K562 (cell line): ENCODE measurements around the gene FAM136A. TPM values are rescaled to one million over a fixed set of nuclear protein-coding genes. Genes with fewer than 3 reads are reported as not detected.

Experiments used
- ATAC-seq: fragments of 200-7000 bp; cut with Tn5 transposase; 3 replicates; pipeline ENCODE4 v1.9.1; 2020; ENCODE audit warnings: moderate library complexity
- Bru-seq: library from RNA; stranded (reverse); fragments of 400-500 nt; gene quantifications from one replicate; lab custom pipeline; 2021; lab: Mats Ljungman, UMichigan
- BruChase-seq, 2 experiments: library from RNA; stranded (reverse); fragments of 400-500 nt; gene quantifications; one replicate each; lab custom pipeline; 2021; lab: Mats Ljungman, UMichigan
- BruUV-seq: library from RNA; stranded (reverse); fragments of 400-500 nt; replicated peaks from 2 replicates; lab custom pipeline; 2021; lab: Mats Ljungman, UMichigan
- CTCF ChIA-PET: fragments of 300-600 bp; formaldehyde crosslinking; extraction: SDS; loops from one replicate; lab custom pipeline; 2021; ENCODE audit warnings: low intra/inter-chr PET ratio; lab: Yijun Ruan, JAX
- POLR2A ChIA-PET: fragments of 300-600, 350-650 bp; sonication (Branson Sonifier 250); formaldehyde crosslinking; extraction: SDS; loops from one replicate; lab custom pipeline; 2021; ENCODE audit warnings: antibody characterized with exemption, inconsistent platforms; lab: Yijun Ruan, JAX
- DNase-seq, 4 experiments: peaks; one replicate each; pipeline versions ENCODE4 v3.0.0 to v3.0.0-alpha.2; 2011 to 2018; ENCODE audit warnings: low spot score in 3 of 4, mixed read lengths in 3 of 4; ENCODE audit errors: extremely low read depth in 1 of 4
- FAIRE-seq: peaks from 2 replicates; lab custom pipeline; 2011; peaks lifted over from hg19 to GRCh38; lab: Jason Lieb, UNC
- H2AFZ ChIP-seq: 2 replicates; pipeline ENCODE4 v1.6.0; 2011; ENCODE audit warnings: low read depth, low read length, control low read depth, inconsistent platforms
- H3K27ac ChIP-seq: fragments of 200-600 bp; 3 replicates; pipeline ENCODE4 v1.8.0; 2011; ENCODE audit warnings: low read depth, mild to moderate bottlenecking, control low read depth, inconsistent platforms, low read length, moderate library complexity, mixed read lengths; ENCODE audit errors: extremely low read depth
- H3K27me3 ChIP-seq, 2 experiments: fragments of 300-600 bp in 1 of 2; 2 replicates in 1 of 2; 3 replicates in 1 of 2; pipeline versions ENCODE4 v1.6.0 to v1.8.0; 2011; ENCODE audit warnings: inconsistent platforms in 2 of 2, low read length in 2 of 2, mild to moderate bottlenecking in 1 of 2, mixed read lengths in 1 of 2, moderate library complexity in 1 of 2; ENCODE audit not compliant: control insufficient read depth in 2 of 2, insufficient read depth in 2 of 2
- H3K36me3 ChIP-seq: fragments of 300-600 bp; 3 replicates; pipeline ENCODE4 v1.8.0; 2011; ENCODE audit warnings: mild to moderate bottlenecking, low read length, inconsistent platforms; ENCODE audit not compliant: control insufficient read depth, insufficient read depth
- H3K4me1 ChIP-seq, 2 experiments: fragments of 200-600 bp in 1 of 2; replicated peaks in 1 of 2; 2 replicates in 1 of 2; 3 replicates in 1 of 2; pipeline versions ENCODE4 v1.5.1 to v1.8.0; 2011; ENCODE audit warnings: inconsistent platforms in 2 of 2, low read length in 2 of 2, mild to moderate bottlenecking in 1 of 2, mixed read lengths in 1 of 2, moderate library complexity in 1 of 2; ENCODE audit not compliant: control insufficient read depth in 2 of 2, insufficient read depth in 2 of 2
- H3K4me2 ChIP-seq: 2 replicates; pipeline ENCODE4 v1.6.1; 2011; ENCODE audit warnings: low read length, control low read depth, inconsistent platforms, mixed read lengths; ENCODE audit not compliant: insufficient read depth
- H3K4me3 ChIP-seq: fragments of 200-600 bp; sonication (generic), shearing (Covaris generic); 2 replicates; pipeline ENCODE4 v1.5.1; 2016; ENCODE audit warnings: control low read depth, inconsistent platforms
- H3K79me2 ChIP-seq: fragments of 200-600 bp; 3 replicates; pipeline ENCODE4 v1.8.0; 2011; ENCODE audit warnings: low read length, inconsistent platforms; ENCODE audit not compliant: control insufficient read depth, insufficient read depth
- H3K9ac ChIP-seq, 2 experiments: 2 replicates each; pipeline versions ENCODE4 v1.6.0 to v1.6.1; 2011; ENCODE audit warnings: low read depth in 2 of 2, low read length in 2 of 2, control low read depth in 1 of 2, inconsistent platforms in 1 of 2, mild to moderate bottlenecking in 1 of 2, mixed read lengths in 1 of 2; ENCODE audit not compliant: insufficient read depth in 1 of 2
- H3K9me1 ChIP-seq: one replicate; pipeline ENCODE4 v1.6.0; 2011; ENCODE audit warnings: inconsistent platforms, mild to moderate bottlenecking, low read length, moderate library complexity; ENCODE audit not compliant: control insufficient read depth, insufficient read depth
- H3K9me3 ChIP-seq: replicated peaks from 2 replicates; pipeline ENCODE4 v1.5.1; 2011; ENCODE audit warnings: low read depth, low read length, inconsistent platforms; ENCODE audit not compliant: control insufficient read depth, insufficient read depth
- H4K20me1 ChIP-seq: replicated peaks from 2 replicates; pipeline ENCODE4 v1.6.1; 2011; ENCODE audit warnings: low read length, inconsistent platforms, mixed read lengths; ENCODE audit not compliant: control insufficient read depth, insufficient read depth
- KDM4B ChIP-seq, 2 experiments: fragments of 450-650 bp in 1 of 2; sonication (generic) in 1 of 2; IDR thresholded peaks; 2 replicates each; pipeline ENCODE4 v1.6.1; 2016 to 2017; ENCODE audit warnings: borderline replicate concordance in 2 of 2, antibody characterized with exemption in 1 of 2, low read depth in 1 of 2, mild to moderate bottlenecking in 1 of 2
- KHSRP ChIP-seq: fragments of 450-650 bp; IDR thresholded peaks from 2 replicates; pipeline ENCODE4 v1.6.1; 2017
- SOX6 ChIP-seq: fragments of 450-650 bp; IDR thresholded peaks from 2 replicates; pipeline ENCODE4 v1.6.1; 2014; ENCODE audit warnings: mild to moderate bottlenecking
- SREBF2 ChIP-seq: sonication (generic); formaldehyde crosslinking; IDR thresholded peaks from 2 replicates; pipeline ENCODE4 v1.4.0; 2020; ENCODE audit warnings: mild to moderate bottlenecking, missing genetic modification reagents
- TFAM ChIP-seq: fragments of 250-450 bp; sonication (Bioruptor Pico); conservative IDR thresholded peaks from 2 replicates; pipeline ENCODE4 v1.5.0; 2021; ENCODE audit warnings: mild to moderate bottlenecking, moderate library complexity
- XRCC5 ChIP-seq: fragments of 200-400 bp; formaldehyde crosslinking; IDR thresholded peaks from 2 replicates; pipeline ENCODE4 v1.6.1; 2017; ENCODE audit warnings: low read depth, mild to moderate bottlenecking, low read length
- ZFP30 ChIP-seq: fragments of 250-450 bp; sonication (Bioruptor Pico); IDR thresholded peaks from 2 replicates; pipeline ENCODE4 v1.8.0; 2022; ENCODE audit warnings: moderate library complexity, mild to moderate bottlenecking, inconsistent platforms, borderline replicate concordance
- ZKSCAN8 ChIP-seq: fragments of 200-800 bp; sonication (Bioruptor generic); IDR thresholded peaks from 2 replicates; pipeline ENCODE4 v1.6.1; 2016; ENCODE audit warnings: missing genetic modification characterization, missing compliant biosample characterization
- ZNF175 ChIP-seq: fragments of 200-800 bp; sonication (Bioruptor generic); IDR thresholded peaks from 2 replicates; pipeline ENCODE4 v1.6.1; 2016; ENCODE audit warnings: low read depth, mild to moderate bottlenecking, missing genetic modification characterization, missing compliant biosample characterization
- ZNF263 ChIP-seq: sonication (generic); formaldehyde crosslinking; IDR thresholded peaks from 2 replicates; pipeline ENCODE4 v1.8.0; 2022; ENCODE audit warnings: mild to moderate bottlenecking, missing genetic modification reagents, borderline replicate concordance
- ZNF324 ChIP-seq: fragments of 250-450 bp; sonication (Bioruptor Pico); IDR thresholded peaks from 2 replicates; pipeline ENCODE4 v1.4.0; 2020; ENCODE audit warnings: mild to moderate bottlenecking
- ZNF830 ChIP-seq: fragments of 250-450 bp; sonication (Bioruptor Pico); IDR thresholded peaks from 2 replicates; pipeline ENCODE4 v1.5.0; 2021; ENCODE audit warnings: mild to moderate bottlenecking
- WGBS: fragments of 100-300 bp; shearing (Covaris generic); methylation state at CpG from one replicate; pipeline ENCODE4 v1.1.6; 2016; ENCODE audit warnings: low coverage, mixed read lengths; ENCODE audit not compliant: insufficient coverage; ENCODE audit errors: missing lambda C conversion rate; 5-methylcytosine and 5-hydroxymethylcytosine counted together
- in situ Hi-C: fragments of 300-500 bp; cut with MboI; formaldehyde crosslinking; loops from 4 replicates; pipeline ENCODE4 v1.15.0; 2018; ENCODE audit warnings: inconsistent platforms, mixed read lengths
- intact Hi-C: fragments of 100-400 bp; cut with micrococcal nuclease; formaldehyde crosslinking; loops from 2 replicates; pipeline ENCODE4 v1.14.2; 2022
- long read RNA-seq, 3 experiments: library from polyadenylated mRNA in 2 of 3; library from RNA in 1 of 3; unstranded in 2 of 3; stranded (forward) in 1 of 3; transcript quantifications; one replicate each; pipeline ENCODE4 v2.0.0, GENCODE V29; 2019 to 2022
- polyA minus RNA-seq, 3 experiments: library from RNA; depleted of rRNA, polyadenylated mRNA; stranded (reverse); fragments of >200 nt; gene quantifications; 2 replicates each; pipeline ENCODE4 v1.2.3, GENCODE V29; 2011
- polyA plus RNA-seq, 8 experiments: library from polyadenylated mRNA; depleted of rRNA in 4 of 8; stranded (reverse) in 5 of 8; unstranded in 3 of 8; fragments of >200 nt; fragmentation: Nextera tagmentation in 2 of 8; fragmentation: Illumina TruSeq in 1 of 8; extraction: Ambion mirVana in 2 of 8; extraction: Trizol in 1 of 8; gene quantifications; 2 replicates each; pipeline versions ENCODE4 v1.2.1 to v1.2.3, GENCODE V29; 2011 to 2014; ENCODE audit warnings: inconsistent platforms in 1 of 8, missing spikeins in 1 of 8
- total RNA-seq, 7 experiments: library from RNA; depleted of rRNA in 6 of 7; stranded (reverse); fragments of >200 nt in 6 of 7; fragmentation: Illumina TruSeq in 2 of 7; extraction: Trizol in 2 of 7; gene quantifications; 2 replicates each; pipeline versions ENCODE4 v1.2.1 to v1.2.3, GENCODE V29; 2011 to 2021; ENCODE audit warnings: low replicate concordance in 1 of 7
- TF ChIP-seq, protein P1 (sequence below): fragments of 450-650 bp; formaldehyde crosslinking; IDR thresholded peaks from 2 replicates; pipeline ENCODE4 v1.4.0; 2020; ENCODE audit warnings: mild to moderate bottlenecking, moderate library complexity

The FAM136A gene
- 28.9 and 31.0 TPM in 2 replicates for total RNA-seq (2011; cell fraction: chromatin; rRNA removed; ENCODE audit: low replicate concordance)
- total RNA-seq (2011; cell fraction: nucleolus; rRNA removed), result 28.7 and 29.2 TPM in 2 replicates
- 34.3 and 53.8 TPM in 2 replicates for total RNA-seq (2011; cell fraction: nucleoplasm; rRNA removed)
- total RNA-seq (2014; rRNA removed), result 80.0 and 89.0 TPM in 2 replicates
- total RNA-seq (2014; rRNA removed; fragmentation: Illumina TruSeq; extraction: Trizol), result 94.8 and 101 TPM in 2 replicates
- total RNA-seq (2015; rRNA removed; fragmentation: Illumina TruSeq; extraction: Trizol), result 95.7 and 99.2 TPM in 2 replicates
- total RNA-seq (2021), result 88.3 and 92.9 TPM in 2 replicates
- polyA plus RNA-seq (2011; rRNA removed), result 63.7 and 104 TPM in 2 replicates
- 38.9 and 49.3 TPM in 2 replicates for polyA plus RNA-seq (2011; cell fraction: cytosol; rRNA removed)
- polyA plus RNA-seq (2011; cell fraction: nucleus; rRNA removed), result 53.0 and 82.5 TPM in 2 replicates
- polyA plus RNA-seq (2012), result 64.0 and 97.8 TPM in 2 replicates
- 118 and 129 TPM in 2 replicates for polyA plus RNA-seq (2014; fragmentation: Illumina TruSeq; extraction: Trizol)
- polyA plus RNA-seq (2014; fragmentation: Nextera tagmentation; extraction: Ambion mirVana), result 100 to 1,000 TPM; 125 to 151 TPM
- 106 and 108 TPM in 2 replicates for polyA plus RNA-seq (2014; rRNA removed)
- 33.3 and 37.8 TPM in 2 replicates for polyA minus RNA-seq (2011; rRNA and poly(A)+ RNA removed)
- 17.9 and 33.9 TPM in 2 replicates for polyA minus RNA-seq (2011; cell fraction: cytosol; rRNA and poly(A)+ RNA removed)
- polyA minus RNA-seq (2011; cell fraction: nucleus; rRNA and poly(A)+ RNA removed), result 13.4 and 15.8 TPM in 2 replicates
- Bru-seq, nascent RNA, result percentile 93 among the genes with signal in this experiment
- BruChase-seq, experiment 1, labeled RNA remaining after a 2-hour chase, result percentile 88 among the genes with signal in this experiment
- percentile 93 among the genes with signal in this experiment for BruChase-seq, experiment 2, labeled RNA remaining after a 6-hour chase
- long read RNA-seq, experiment 1, transcript FAM136A-201 (3 exons, 1,810 nt), result major isoform, 565 of 630 reads
- long read RNA-seq, experiment 1, transcript FAM136A-202 (3 exons, 885 nt), result minor isoform, 12 of 630 reads
- long read RNA-seq, experiment 1, transcript FAM136A-203 (3 exons, 518 nt), result minor isoform, 6 of 630 reads
- long read RNA-seq, experiment 1, partial matches to known transcripts, result 7 of 630 reads
- long read RNA-seq, experiment 1, other reads (novel, unspliced or antisense), result 33 of 630 reads
- long read RNA-seq, experiment 2, transcript FAM136A-201 (3 exons, 1,810 nt), result major isoform, 91 of 131 reads
- long read RNA-seq, experiment 2, partial matches to known transcripts, result 3 of 131 reads
- long read RNA-seq, experiment 2, other reads (novel, unspliced or antisense), result 34 of 131 reads
- long read RNA-seq, experiment 3, transcript FAM136A-201 (3 exons, 1,810 nt), result major isoform, 214 of 227 reads
- long read RNA-seq, experiment 3, partial matches to known transcripts, result 1 of 227 reads
- long read RNA-seq, experiment 3, other reads (novel, unspliced or antisense), result 8 of 227 reads

DNA sequence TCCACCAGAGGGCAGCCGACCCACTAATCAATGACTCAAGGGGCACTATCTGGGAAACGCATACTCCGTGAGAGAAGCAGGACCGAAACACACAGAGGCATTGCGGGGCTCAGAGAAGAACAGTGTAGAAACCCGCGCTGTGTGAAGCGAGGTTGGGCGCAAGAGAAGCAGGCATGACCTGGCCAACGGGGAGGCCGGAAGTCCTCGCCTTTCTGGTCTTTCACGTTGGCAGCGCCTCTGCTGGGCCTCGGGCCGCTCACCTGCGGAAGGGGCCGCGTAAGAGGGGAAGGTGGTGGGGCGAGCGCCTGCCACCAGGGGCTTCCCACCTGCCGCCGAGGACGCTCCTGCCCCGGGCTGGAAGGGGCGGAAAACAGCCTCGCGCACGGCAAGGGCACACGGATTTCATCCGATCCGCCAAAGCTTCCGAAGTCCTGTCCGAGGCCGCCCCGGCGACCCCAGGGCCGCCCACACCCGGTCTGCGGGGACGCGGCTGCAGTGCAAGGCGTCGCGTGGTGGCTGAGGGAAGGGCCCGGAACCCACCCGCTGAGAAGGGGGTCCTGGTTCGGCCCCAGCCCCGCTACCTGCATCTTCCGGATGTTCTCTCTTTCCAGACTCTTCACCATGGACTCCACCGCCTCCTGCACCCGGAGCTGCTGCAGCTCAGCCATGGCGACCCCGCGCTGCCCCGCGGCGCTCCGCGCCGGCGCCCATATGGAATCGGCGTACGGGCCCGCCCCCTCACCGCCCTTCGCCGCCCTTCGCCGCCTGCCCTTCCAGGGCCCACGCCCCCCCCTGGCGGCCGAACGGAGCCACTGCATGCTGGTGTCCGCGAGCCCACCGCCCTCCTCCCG is at the start of gene FAM136A:
TSS of gene FAM136A (minus strand) at position 724 of the 851 bp plus-strand sequence. CDS start at position 668, 56 bp downstream.
- ATAC-seq, result peak; percentile 96
- ChIA-PET POLR2A (interaction anchor here (0.6 to 3.2 kb wide), 6 partner anchors 8 to 1203 kb away, joined by 3 to 26 read pairs (median 3); partner anchors contain the start of genes C2orf42, MXD1 and SNRPG), CTCF (interaction anchor here (0.6 to 2.0 kb wide), 5 partner anchors 231 to 1276 kb away, joined by 3 to 10 read pairs (median 3); partner anchors contain the start of gene ANKRD53)
- no peak for FAIRE-seq
- Histone ChIP-seq H3K9ac (peak within 1 kb of the TSS; percentile 86 to 100), H3K79me2 (peaks cover 19% of the 10 kb centered on the region), H3K4me3 (peak within 1 kb of the TSS; percentile 55), H3K27ac (peak within 1 kb of the TSS; percentile 87), H3K9me1 (no peaks in the 10 kb centered on the region), H3K4me2 (peak within 1 kb of the TSS; percentile 92), H3K27me3 (peaks cover 0 to 5% of the 10 kb centered on the region in 2 experiments; a peak in 2 of 5 replicates), H3K36me3 (peaks cover 40% of the 10 kb centered on the region), H3K9me3 (no peaks in the 10 kb centered on the region; the same call in 1 of the 2 replicates), H4K20me1 (no peaks in the 10 kb centered on the region), H2AFZ (peak within 1 kb of the TSS; percentile 97), H3K4me1 (peaks cover 6 to 14% of the 10 kb centered on the region in 2 experiments; a peak in 4 of 5 replicates)
- BruUV-seq, result TSS peak; percentile 81
- intact Hi-C loops (loop anchor here (2.0 to 10.0 kb wide), 8 partner anchors 104 to 643 kb away; partner anchors contain the start of gene ADD2), in situ Hi-C loops (loop anchor here (10.0 to 25.0 kb wide), 2 partner anchors 387 to 486 kb away; partner anchors contain the start of genes FIGLA and MXD1)
- DNase-seq, result peak; percentile 91 to 96 (median 93)
- under 1% methylated on average over 54 of the region's 79 CpGs for WGBS
- no peak for TF ChIP-seq SOX6
- no peak for TF ChIP-seq KHSRP
- TF ChIP-seq ZNF175 (CRISPR knock-in tag), result no peak
- no peak; a peak in 1 of 4 replicates for TF ChIP-seq KDM4B (IDR thresholded peaks at IDR 0.05; ENCODE audit: borderline replicate concordance in 2 of 2, low read depth in 1 of 2)
- TF ChIP-seq ZNF324 (CRISPR knock-in tag), result no peak
- TF ChIP-seq TFAM, result no peak
- TF ChIP-seq ZKSCAN8 (CRISPR knock-in tag), result no peak
- TF ChIP-seq XRCC5, result peak; percentile 81
- peak; percentile 58 for TF ChIP-seq ZNF263 (CRISPR knock-in tag)
- 0 out of 2 replicates have a peak, but pooled peaks have one; percentile 35 for TF ChIP-seq ZNF830 (CRISPR knock-in tag)
- no peak for TF ChIP-seq ZFP30 (CRISPR knock-in tag)
- TF ChIP-seq SREBF2 (CRISPR knock-in tag), result no peak
- TF ChIP-seq, protein P1, sequence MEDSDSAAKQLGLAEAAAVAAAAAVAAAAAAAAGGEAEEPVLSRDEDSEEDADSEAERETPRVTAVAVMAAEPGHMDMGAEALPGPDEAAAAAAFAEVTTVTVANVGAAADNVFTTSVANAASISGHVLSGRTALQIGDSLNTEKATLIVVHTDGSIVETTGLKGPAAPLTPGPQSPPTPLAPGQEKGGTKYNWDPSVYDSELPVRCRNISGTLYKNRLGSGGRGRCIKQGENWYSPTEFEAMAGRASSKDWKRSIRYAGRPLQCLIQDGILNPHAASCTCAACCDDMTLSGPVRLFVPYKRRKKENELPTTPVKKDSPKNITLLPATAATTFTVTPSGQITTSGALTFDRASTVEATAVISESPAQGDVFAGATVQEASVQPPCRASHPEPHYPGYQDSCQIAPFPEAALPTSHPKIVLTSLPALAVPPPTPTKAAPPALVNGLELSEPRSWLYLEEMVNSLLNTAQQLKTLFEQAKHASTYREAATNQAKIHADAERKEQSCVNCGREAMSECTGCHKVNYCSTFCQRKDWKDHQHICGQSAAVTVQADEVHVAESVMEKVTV (CRISPR knock-in tag), result no peak
